GM12878 (cell line): ENCODE data around the gene PADI1. TPM values are rescaled to one million over a fixed set of nuclear protein-coding genes. Genes with fewer than 3 reads are reported as not detected.
A peak's percentile ranks its signal among the peaks of the same experiment; 100 is the strongest.

Experiments
- ASH2L ChIP-seq: fragments of 300-600, 200-600 bp; sonication (generic); IDR thresholded peaks from 2 replicates; pipeline ENCODE4 v1.6.1; 2017; ENCODE audit warnings: low read depth, mild to moderate bottlenecking, borderline replicate concordance
- BCL11A ChIP-seq: IDR thresholded peaks from 2 replicates; pipeline ENCODE4 v1.6.1; 2011; ENCODE audit warnings: low read depth, low read length
- BCL3 ChIP-seq: IDR thresholded peaks from 2 replicates; pipeline ENCODE4 v1.6.1; 2011; ENCODE audit warnings: borderline replicate concordance, low read depth, mild to moderate bottlenecking, moderate library complexity, low read length; ENCODE audit not compliant: insufficient read depth, poor library complexity, severe bottlenecking
- CBX3 ChIP-seq: fragments of 200-600 bp; sonication (generic); IDR thresholded peaks from 2 replicates; pipeline ENCODE4 v1.6.1; 2016; ENCODE audit warnings: low read depth, borderline replicate concordance
- EGR1 ChIP-seq, 2 experiments: IDR thresholded peaks; 1 replicate in 1 of 2; 2 replicates in 1 of 2; pipeline ENCODE4 v1.6.1; 2011 to 2012; ENCODE audit warnings: low read depth in 2 of 2, low read length in 2 of 2, borderline replicate concordance in 1 of 2, mild to moderate bottlenecking in 1 of 2, moderate library complexity in 1 of 2
- HDAC2 ChIP-seq: fragments of 200-600 bp; sonication (generic); IDR thresholded peaks from 2 replicates; pipeline ENCODE4 v1.6.1; 2017
- MTA2 ChIP-seq: fragments of 450-650 bp; IDR thresholded peaks from 2 replicates; pipeline ENCODE4 v1.6.1; 2016; ENCODE audit warnings: low read depth, mild to moderate bottlenecking, moderate library complexity
- MYB ChIP-seq: fragments of 150-350 bp; IDR thresholded peaks from 2 replicates; pipeline ENCODE4 v1.6.1; 2014; ENCODE audit warnings: mild to moderate bottlenecking, low read depth, low read length, borderline replicate concordance
- NFIC ChIP-seq: IDR thresholded peaks from 2 replicates; pipeline ENCODE4 v1.6.1; 2012; ENCODE audit warnings: low read depth, mild to moderate bottlenecking, inconsistent platforms, low read length, moderate library complexity
- NR2F1 ChIP-seq: fragments of 450-650 bp; conservative IDR thresholded peaks from 2 replicates; pipeline ENCODE4 v1.6.1; 2017; ENCODE audit warnings: mild to moderate bottlenecking
- POLR2A ChIP-seq: IDR thresholded peaks from 2 replicates; pipeline ENCODE4 v1.6.1; 2011; ENCODE audit warnings: low read depth, mild to moderate bottlenecking, low read length
- SP1 ChIP-seq: IDR thresholded peaks from one replicate; pipeline ENCODE4 v1.6.1; 2011; ENCODE audit warnings: low read depth, low read length
- SREBF1 ChIP-seq: IDR thresholded peaks from 2 replicates; pipeline ENCODE4 v1.6.1; 2012; ENCODE audit warnings: mild to moderate bottlenecking, low read length
- YY1 ChIP-seq: IDR thresholded peaks from 2 replicates; pipeline ENCODE4 v1.6.1; 2011; ENCODE audit warnings: low read depth, mild to moderate bottlenecking, low read length
- polyA plus RNA-seq, 11 experiments: library from polyadenylated mRNA; depleted of rRNA in 4 of 11; unstranded in 6 of 11; stranded (reverse) in 5 of 11; fragments of >200 nt; fragmentation: Nextera tagmentation in 4 of 11; fragmentation: Illumina TruSeq in 1 of 11; extraction: Ambion mirVana in 4 of 11; extraction: Trizol in 1 of 11; gene quantifications; 1 replicate in 1 of 11; 2 replicates in 10 of 11; pipeline versions ENCODE4 v1.2.1 to v1.2.3, GENCODE V29; 2011 to 2016; ENCODE audit warnings: inconsistent platforms in 2 of 11, missing spikeins in 2 of 11, low read depth in 1 of 11
- total RNA-seq, 4 experiments: library from RNA; depleted of rRNA in 3 of 4; stranded (reverse); fragments of >200 nt in 3 of 4; fragmentation: Illumina TruSeq in 1 of 4; extraction: Trizol in 1 of 4; gene quantifications; 2 replicates each; pipeline versions ENCODE4 v1.2.1 to v1.2.3, GENCODE V29; 2013 to 2021
- TF ChIP-seq, protein P1 (sequence below): IDR thresholded peaks from 2 replicates; pipeline ENCODE4 v1.6.1; 2012; ENCODE audit warnings: low read length, inconsistent platforms

The PADI1 gene
- total and polyA plus RNA-seq, 10 of the 15 experiments (the other 5 are each of a cell fraction or from before 2014, with no cell fraction given), result 0.05 TPM; not detected in 9

DNA sequence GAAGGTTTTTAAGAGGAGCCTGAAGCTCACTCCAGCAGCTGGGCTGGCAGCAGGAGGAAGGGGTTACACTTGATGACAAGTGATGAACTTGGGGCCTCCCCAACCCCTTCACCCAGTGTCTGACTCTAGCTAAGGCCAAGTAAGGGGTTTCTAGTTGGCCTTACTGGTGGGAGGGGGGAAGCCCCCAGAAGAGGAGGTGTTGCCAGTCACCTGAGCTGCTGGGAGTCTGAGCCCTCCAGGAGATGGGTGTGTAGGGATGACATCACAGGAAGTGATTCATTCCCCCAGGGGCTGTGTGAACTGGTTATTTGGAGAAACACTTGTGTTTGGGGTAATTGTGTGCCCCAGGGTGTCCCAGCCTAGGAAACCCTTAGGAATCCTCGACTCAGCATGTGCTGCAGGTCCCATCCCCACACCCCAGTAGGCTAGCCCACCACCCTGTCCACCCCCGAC, 3.1 kb downstream of the PADI1 start (continued):
- TF ChIP-seq, protein P1, sequence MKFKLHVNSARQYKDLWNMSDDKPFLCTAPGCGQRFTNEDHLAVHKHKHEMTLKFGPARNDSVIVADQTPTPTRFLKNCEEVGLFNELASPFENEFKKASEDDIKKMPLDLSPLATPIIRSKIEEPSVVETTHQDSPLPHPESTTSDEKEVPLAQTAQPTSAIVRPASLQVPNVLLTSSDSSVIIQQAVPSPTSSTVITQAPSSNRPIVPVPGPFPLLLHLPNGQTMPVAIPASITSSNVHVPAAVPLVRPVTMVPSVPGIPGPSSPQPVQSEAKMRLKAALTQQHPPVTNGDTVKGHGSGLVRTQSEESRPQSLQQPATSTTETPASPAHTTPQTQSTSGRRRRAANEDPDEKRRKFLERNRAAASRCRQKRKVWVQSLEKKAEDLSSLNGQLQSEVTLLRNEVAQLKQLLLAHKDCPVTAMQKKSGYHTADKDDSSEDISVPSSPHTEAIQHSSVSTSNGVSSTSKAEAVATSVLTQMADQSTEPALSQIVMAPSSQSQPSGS, result peak; percentile 60; the same call in 1 of the 2 replicates
- TF ChIP-seq SP1 (peak; percentile 26), ASH2L (no peak), MTA2 (peak; percentile 68; the same call in 1 of the 2 replicates), NR2F1 (0 out of 2 replicates have a peak, but pooled peaks have one; percentile 51), NFIC (no peak), YY1 (no peak), BCL3 (no peak), CBX3 (no peak), HDAC2 (no peak), BCL11A (peak; percentile 73), EGR1 (IDR thresholded peaks at IDR 0.05; ENCODE audit: borderline replicate concordance in 1 of 2, low read depth in 2 of 2, low read length in 2 of 2) (peak in 1 of 2 experiments; percentile 31; a peak in 1 of 3 replicates), MYB (no peak), POLR2A (no peak), SREBF1 (no peak)
